Right lobe of liver (tissue), 4 donors: Measurements from ENCODE around the gene ENPP7.

ENCODE experiments used
- CTCF ChIP-seq, 4 donors: fragments of 200-600 bp in 3 of 4; fragments of 450-650 bp in 1 of 4; IDR thresholded peaks; one replicate each; pipeline versions ENCODE4 v1.5.1 to v1.8.0; 2016 to 2022; ENCODE audit warnings: antibody characterized with exemption in 4 of 4, mild to moderate bottlenecking in 2 of 4
- POLR2A ChIP-seq: fragments of 450-650 bp; IDR thresholded peaks from one replicate; pipeline ENCODE4 v1.6.1; 2017; ENCODE audit warnings: antibody characterized with exemption, mild to moderate bottlenecking
- donor health status: DM: no; HTN: no; CAD: no.
- donor health status: DM: no; HTN: no; CAD: no.
- donor health status: DM: no; HTN: yes; CAD: no.

GRCh38 chr17:79758271-79758670 lies 27.5 kb downstream of the ENPP7 start:
- TF ChIP-seq CTCF (IDR thresholded peaks at IDR 0.05) (no peak), POLR2A (no peak)
